ENCODE measurements around the gene SDF2. TPM values are rescaled to one million over a fixed set of nuclear protein-coding genes. Genes with fewer than 3 reads are reported as not detected.

Gene SDF2
- total and polyA plus RNA-seq, 2 experiments from 2014 or later, result 32.5 to 54.6 TPM

DNA sequence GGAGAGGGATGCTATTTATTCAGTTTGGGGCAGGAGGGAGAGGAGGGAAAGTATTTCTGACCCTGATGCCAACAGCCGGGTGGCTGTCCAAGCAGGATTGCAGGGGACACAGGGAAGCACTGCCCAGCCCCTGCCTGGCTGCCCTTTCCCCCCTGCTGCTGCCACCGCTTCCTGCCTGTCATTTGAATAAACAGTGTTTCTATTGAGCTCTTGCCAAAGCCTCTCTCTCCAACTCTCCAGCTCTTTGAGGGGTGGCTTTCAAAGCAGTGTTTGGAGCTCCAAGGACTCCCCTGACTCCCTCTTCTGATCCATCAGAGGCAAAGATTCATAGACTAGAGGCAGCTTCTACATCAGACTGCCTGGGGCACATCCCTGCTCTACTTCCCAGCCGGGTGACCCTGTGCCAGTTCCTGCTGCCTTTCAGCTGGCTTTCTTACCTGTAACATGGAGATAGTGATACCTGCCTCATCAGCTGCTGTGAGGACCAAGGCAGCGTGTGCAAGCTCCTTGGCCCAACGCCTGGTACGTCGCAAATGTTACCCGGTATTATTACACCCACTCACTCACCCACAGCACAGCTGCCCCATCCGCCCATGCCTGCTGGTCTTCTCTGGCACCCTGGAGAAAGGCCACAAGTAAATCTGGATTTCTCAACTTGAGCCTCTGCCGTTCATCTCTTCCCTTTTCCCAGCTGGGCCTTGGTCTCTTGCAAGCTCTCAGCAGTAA, 40.5 kb upstream of the SDF2 start (continued):
- TF ChIP-seq, protein P1, sequence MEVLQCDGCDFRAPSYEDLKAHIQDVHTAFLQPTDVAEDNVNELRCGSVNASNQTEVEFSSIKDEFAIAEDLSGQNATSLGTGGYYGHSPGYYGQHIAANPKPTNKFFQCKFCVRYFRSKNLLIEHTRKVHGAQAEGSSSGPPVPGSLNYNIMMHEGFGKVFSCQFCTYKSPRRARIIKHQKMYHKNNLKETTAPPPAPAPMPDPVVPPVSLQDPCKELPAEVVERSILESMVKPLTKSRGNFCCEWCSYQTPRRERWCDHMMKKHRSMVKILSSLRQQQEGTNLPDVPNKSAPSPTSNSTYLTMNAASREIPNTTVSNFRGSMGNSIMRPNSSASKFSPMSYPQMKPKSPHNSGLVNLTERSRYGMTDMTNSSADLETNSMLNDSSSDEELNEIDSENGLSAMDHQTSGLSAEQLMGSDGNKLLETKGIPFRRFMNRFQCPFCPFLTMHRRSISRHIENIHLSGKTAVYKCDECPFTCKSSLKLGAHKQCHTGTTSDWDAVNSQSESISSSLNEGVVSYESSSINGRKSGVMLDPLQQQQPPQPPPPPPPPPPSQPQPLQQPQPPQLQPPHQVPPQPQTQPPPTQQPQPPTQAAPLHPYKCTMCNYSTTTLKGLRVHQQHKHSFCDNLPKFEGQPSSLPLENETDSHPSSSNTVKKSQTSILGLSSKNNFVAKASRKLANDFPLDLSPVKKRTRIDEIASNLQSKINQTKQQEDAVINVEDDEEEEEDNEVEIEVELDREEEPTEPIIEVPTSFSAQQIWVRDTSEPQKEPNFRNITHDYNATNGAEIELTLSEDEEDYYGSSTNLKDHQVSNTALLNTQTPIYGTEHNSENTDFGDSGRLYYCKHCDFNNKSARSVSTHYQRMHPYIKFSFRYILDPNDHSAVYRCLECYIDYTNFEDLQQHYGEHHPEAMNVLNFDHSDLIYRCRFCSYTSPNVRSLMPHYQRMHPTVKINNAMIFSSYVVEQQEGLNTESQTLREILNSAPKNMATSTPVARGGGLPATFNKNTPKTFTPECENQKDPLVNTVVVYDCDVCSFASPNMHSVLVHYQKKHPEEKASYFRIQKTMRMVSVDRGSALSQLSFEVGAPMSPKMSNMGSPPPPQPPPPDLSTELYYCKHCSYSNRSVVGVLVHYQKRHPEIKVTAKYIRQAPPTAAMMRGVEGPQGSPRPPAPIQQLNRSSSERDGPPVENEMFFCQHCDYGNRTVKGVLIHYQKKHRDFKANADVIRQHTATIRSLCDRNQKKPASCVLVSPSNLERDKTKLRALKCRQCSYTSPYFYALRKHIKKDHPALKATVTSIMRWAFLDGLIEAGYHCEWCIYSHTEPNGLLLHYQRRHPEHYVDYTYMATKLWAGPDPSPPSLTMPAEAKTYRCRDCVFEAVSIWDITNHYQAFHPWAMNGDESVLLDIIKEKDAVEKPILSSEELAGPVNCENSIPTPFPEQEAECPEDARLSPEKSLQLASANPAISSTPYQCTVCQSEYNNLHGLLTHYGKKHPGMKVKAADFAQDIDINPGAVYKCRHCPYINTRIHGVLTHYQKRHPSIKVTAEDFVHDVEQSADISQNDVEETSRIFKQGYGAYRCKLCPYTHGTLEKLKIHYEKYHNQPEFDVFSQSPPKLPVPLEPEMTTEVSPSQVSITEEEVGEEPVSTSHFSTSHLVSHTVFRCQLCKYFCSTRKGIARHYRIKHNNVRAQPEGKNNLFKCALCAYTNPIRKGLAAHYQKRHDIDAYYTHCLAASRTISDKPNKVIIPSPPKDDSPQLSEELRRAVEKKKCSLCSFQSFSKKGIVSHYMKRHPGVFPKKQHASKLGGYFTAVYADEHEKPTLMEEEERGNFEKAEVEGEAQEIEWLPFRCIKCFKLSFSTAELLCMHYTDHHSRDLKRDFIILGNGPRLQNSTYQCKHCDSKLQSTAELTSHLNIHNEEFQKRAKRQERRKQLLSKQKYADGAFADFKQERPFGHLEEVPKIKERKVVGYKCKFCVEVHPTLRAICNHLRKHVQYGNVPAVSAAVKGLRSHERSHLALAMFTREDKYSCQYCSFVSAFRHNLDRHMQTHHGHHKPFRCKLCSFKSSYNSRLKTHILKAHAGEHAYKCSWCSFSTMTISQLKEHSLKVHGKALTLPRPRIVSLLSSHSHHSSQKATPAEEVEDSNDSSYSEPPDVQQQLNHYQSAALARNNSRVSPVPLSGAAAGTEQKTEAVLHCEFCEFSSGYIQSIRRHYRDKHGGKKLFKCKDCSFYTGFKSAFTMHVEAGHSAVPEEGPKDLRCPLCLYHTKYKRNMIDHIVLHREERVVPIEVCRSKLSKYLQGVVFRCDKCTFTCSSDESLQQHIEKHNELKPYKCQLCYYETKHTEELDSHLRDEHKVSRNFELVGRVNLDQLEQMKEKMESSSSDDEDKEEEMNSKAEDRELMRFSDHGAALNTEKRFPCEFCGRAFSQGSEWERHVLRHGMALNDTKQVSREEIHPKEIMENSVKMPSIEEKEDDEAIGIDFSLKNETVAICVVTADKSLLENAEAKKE (CRISPR knock-in tag; IDR thresholded peaks at IDR 0.05), result no peak
- no peak for TF ChIP-seq JUNB (IDR thresholded peaks at IDR 0.05; ENCODE audit: unreplicated experiment)
- TF ChIP-seq, protein P2, sequence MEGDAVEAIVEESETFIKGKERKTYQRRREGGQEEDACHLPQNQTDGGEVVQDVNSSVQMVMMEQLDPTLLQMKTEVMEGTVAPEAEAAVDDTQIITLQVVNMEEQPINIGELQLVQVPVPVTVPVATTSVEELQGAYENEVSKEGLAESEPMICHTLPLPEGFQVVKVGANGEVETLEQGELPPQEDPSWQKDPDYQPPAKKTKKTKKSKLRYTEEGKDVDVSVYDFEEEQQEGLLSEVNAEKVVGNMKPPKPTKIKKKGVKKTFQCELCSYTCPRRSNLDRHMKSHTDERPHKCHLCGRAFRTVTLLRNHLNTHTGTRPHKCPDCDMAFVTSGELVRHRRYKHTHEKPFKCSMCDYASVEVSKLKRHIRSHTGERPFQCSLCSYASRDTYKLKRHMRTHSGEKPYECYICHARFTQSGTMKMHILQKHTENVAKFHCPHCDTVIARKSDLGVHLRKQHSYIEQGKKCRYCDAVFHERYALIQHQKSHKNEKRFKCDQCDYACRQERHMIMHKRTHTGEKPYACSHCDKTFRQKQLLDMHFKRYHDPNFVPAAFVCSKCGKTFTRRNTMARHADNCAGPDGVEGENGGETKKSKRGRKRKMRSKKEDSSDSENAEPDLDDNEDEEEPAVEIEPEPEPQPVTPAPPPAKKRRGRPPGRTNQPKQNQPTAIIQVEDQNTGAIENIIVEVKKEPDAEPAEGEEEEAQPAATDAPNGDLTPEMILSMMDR (conservative IDR thresholded peaks at IDR 0.05; ENCODE audit: low read depth in 2 of 2), result no peak
- TF ChIP-seq STAT1 (IDR thresholded peaks at IDR 0.05; ENCODE audit: unreplicated experiment), result no peak

DNA sequence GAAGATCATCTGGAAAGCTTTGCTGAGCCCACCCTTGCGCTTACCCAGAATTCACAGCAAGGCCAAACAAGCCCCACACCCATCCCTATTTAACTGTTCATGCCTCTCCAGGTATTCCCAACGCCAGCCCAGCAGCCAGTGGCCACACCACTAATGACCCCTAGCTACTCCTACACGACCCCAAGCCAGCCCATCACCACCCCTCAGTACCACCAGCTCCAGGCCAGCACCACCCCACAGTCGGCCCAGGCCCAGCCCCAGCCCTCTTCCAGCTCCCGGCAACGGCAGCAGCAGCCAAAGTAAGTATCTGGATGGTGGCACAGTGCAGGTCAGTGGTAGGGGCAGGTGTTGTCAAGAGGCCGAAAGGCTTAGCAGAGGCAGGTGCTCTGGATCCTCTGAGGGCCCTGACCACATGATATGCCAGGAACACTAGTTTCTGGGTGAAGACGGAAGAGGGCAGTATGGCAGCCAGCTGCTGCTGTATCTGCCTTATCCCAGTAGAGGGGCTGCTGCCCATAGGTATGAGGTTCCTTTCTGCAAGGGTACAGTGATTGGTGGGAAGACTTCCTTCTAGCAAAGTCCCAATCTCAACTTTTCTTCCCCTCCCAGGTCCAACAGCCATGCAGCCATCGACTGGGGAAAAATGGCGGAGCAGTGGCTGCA, 39.3 kb upstream of the SDF2 start:
- Histone ChIP-seq H3K79me2 (replicated peaks; ENCODE audit: insufficient read depth) (no peaks in the 10 kb centered on the region), H3K9me2 (ENCODE audit: insufficient read depth) (no peaks in the 10 kb centered on the region), H3K27ac (ENCODE audit: low read depth) (no peak overlapping the region), H4K20me1 (replicated peaks; ENCODE audit: insufficient read depth) (peaks cover 4% of the 10 kb centered on the region), H3F3A (replicated peaks; ENCODE audit: low read depth) (peaks cover 8% of the 10 kb centered on the region), H3K27me3 (ENCODE audit: insufficient read depth) (no peaks in the 10 kb centered on the region), H3K4me2 (no peak overlapping the region), H3K4me1 (ENCODE audit: insufficient read depth) (no peaks in the 10 kb centered on the region), H3K36me3 (ENCODE audit: insufficient read depth) (peaks cover 24% of the 10 kb centered on the region), H3K4me3 (no peak overlapping the region), H2AFZ (no peak overlapping the region)
- TF ChIP-seq, protein P2 (conservative IDR thresholded peaks at IDR 0.05; ENCODE audit: low read depth in 2 of 2), result peak in 1 of 2 experiments; percentile 39; a peak in 2 of 4 replicates
- TF ChIP-seq STAT1 (IDR thresholded peaks at IDR 0.05; ENCODE audit: unreplicated experiment), result no peak
- ATAC-seq (peak; percentile 8; the same call in 2 of the 3 replicates), DNase-seq (ENCODE audit: low spot score) (no peak)
- peaks cover 16% of the 10 kb centered on the region for H3K27me3 Mint-ChIP-seq (ENCODE audit: insufficient read depth, low read depth, poor library complexity)
- no peak overlapping the region for H3K27ac Mint-ChIP-seq
- H3K36me3 Mint-ChIP-seq (ENCODE audit: low read depth), result peaks cover 82% of the 10 kb centered on the region
- peaks cover 28% of the 10 kb centered on the region for H3K4me1 Mint-ChIP-seq
- H3K9me3 Mint-ChIP-seq, result no peaks in the 10 kb centered on the region
- no peak overlapping the region for H3K4me3 Mint-ChIP-seq

Measured in GM23338 (cell line).